Ascending aorta (tissue), 2 donors: ENCODE measurements around the gene GPR63. TPM values are rescaled to one million over a fixed set of nuclear protein-coding genes. Genes with fewer than 3 reads are reported as not detected.

Experiments used
- DNase-seq, 2 donors: peaks; one replicate each; pipeline ENCODE4 v3.0.0-alpha.2; 2019; ENCODE audit warnings: low spot score in 2 of 2
- H3K27ac ChIP-seq, 2 donors: fragments of 200-600 bp; sonication (generic); one replicate each; pipeline ENCODE4 v1.5.1; 2016 to 2017; ENCODE audit warnings: mild to moderate bottlenecking in 1 of 2
- H3K27me3 ChIP-seq: fragments of 200-600 bp; sonication (generic); one replicate; pipeline ENCODE4 v1.5.1; 2017
- H3K36me3 ChIP-seq, 2 donors: fragments of 200-600 bp; sonication (generic); one replicate each; pipeline ENCODE4 v1.5.1; 2016
- H3K4me1 ChIP-seq, 2 donors: fragments of 200-600 bp; sonication (generic); one replicate each; pipeline ENCODE4 v1.5.1; 2016 to 2017; ENCODE audit warnings: mild to moderate bottlenecking in 1 of 2
- H3K4me3 ChIP-seq, 2 donors: fragments of 200-600 bp; sonication (generic); one replicate each; pipeline ENCODE4 v1.5.1; 2016 to 2017; ENCODE audit warnings: mild to moderate bottlenecking in 1 of 2
- H3K9me3 ChIP-seq, 2 donors: fragments of 200-600 bp; sonication (generic); one replicate each; pipeline ENCODE4 v1.5.1; 2016
- CTCF ChIP-seq, 3 experiments: fragments of 200-600 bp in 2 of 3; fragments of 450-650 bp in 1 of 3; sonication (generic) in 2 of 3; IDR thresholded peaks; one replicate each; pipeline ENCODE4 v1.5.1; 2016 to 2019; ENCODE audit warnings: antibody characterized with exemption in 3 of 3, mild to moderate bottlenecking in 1 of 3, moderate library complexity in 1 of 3
- intact Hi-C: fragments of 100-400 bp; cut with DNase I; formaldehyde crosslinking; loops from one replicate; pipeline ENCODE4 v1.15.1; 2023
- total RNA-seq: library from RNA; depleted of rRNA; stranded (reverse); fragments of >200 nt; gene quantifications from one replicate; pipeline ENCODE4 v1.1.0, GENCODE V29; 2016

Gene GPR63
- total RNA-seq, 1 donor from 2014 or later = 0.85 TPM

- Histone ChIP-seq H3K36me3 (no peaks in the 10 kb centered on the region), H3K27me3 (no peaks in the 10 kb centered on the region), H3K4me3 (no peak overlapping the region), H3K4me1 (peaks cover 0 to 11% of the 10 kb centered on the region in 2 donors), H3K27ac (no peak overlapping the region), H3K9me3 (no peaks in the 10 kb centered on the region)
- no peak for TF ChIP-seq CTCF (IDR thresholded peaks at IDR 0.05)
- DNase-seq = no peak
- intact Hi-C loops = no loop called here
Measured at GRCh38 chr6:96811136-96811535, 26.1 kb downstream of the GPR63 start.

DNA sequence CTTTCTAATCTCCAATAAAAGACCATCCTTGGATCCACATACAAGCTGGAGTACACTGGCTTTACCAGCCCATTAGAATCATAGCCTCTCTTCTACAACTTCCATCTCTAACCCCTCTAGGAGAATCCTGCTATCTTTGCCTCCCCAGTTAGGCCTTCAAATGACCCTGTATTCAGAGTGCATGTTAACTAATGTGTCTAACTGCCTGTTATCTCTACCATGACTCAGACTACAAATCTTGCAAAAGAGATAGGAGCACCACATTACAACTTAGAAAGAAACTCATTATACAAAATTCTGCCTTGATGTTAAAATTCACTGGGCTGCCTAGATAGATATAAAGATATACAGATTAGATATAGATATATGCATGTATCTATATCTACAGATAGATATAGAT, 28.2 kb downstream of the GPR63 start:
- DNase-seq = no peak
- no peaks in the 10 kb centered on the region for H3K27me3 ChIP-seq
- intact Hi-C loops = no loop called here
- no peak overlapping the region for H3K4me3 ChIP-seq
- no peaks in the 10 kb centered on the region for H3K9me3 ChIP-seq
- H3K4me1 ChIP-seq = peaks cover 0 to 2% of the 10 kb centered on the region in 2 donors
- no peak overlapping the region for H3K27ac ChIP-seq
- H3K36me3 ChIP-seq = no peaks in the 10 kb centered on the region
- TF ChIP-seq CTCF (IDR thresholded peaks at IDR 0.05) = no peak

- peaks cover 0 to 8% of the 10 kb centered on the region in 2 donors for H3K36me3 ChIP-seq
- H3K4me1 ChIP-seq = no peaks in the 10 kb centered on the region
- no peaks in the 10 kb centered on the region for H3K27me3 ChIP-seq
- no peak for DNase-seq
- H3K27ac ChIP-seq = no peak overlapping the region
- no peaks in the 10 kb centered on the region for H3K9me3 ChIP-seq
- H3K4me3 ChIP-seq = no peak overlapping the region
- intact Hi-C loops = no loop called here
- no peak for TF ChIP-seq CTCF (IDR thresholded peaks at IDR 0.05)
Measured at GRCh38 chr6:96803106-96803481, 34.2 kb downstream of the GPR63 start.

DNA sequence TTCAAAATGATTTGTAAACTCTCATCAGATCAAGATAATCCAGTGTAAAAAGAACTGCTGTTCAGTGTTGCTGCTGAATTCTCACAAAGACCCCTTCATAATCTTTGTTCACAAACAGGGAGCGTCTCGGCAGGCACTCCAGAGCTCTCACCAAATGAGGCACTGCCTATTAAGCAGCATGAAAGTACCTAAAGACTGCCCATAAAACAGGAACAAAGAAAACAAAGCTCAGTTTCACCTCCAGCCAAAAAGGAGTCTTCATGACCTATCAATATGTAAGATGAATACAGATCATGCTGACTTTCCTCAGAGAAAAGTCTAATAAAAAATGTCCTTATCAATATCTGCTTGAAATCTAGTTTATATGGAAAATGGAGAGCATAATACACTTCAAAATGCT, 41.8 kb downstream of the GPR63 start:
- H3K36me3 ChIP-seq = peaks cover 0 to 8% of the 10 kb centered on the region in 2 donors
- H3K27ac ChIP-seq = no peak overlapping the region
- H3K4me1 ChIP-seq = no peaks in the 10 kb centered on the region
- intact Hi-C loops = no loop called here
- no peak overlapping the region for H3K4me3 ChIP-seq
- H3K27me3 ChIP-seq = no peaks in the 10 kb centered on the region
- no peak for DNase-seq
- TF ChIP-seq CTCF (IDR thresholded peaks at IDR 0.05) = no peak
- no peaks in the 10 kb centered on the region for H3K9me3 ChIP-seq

DNA sequence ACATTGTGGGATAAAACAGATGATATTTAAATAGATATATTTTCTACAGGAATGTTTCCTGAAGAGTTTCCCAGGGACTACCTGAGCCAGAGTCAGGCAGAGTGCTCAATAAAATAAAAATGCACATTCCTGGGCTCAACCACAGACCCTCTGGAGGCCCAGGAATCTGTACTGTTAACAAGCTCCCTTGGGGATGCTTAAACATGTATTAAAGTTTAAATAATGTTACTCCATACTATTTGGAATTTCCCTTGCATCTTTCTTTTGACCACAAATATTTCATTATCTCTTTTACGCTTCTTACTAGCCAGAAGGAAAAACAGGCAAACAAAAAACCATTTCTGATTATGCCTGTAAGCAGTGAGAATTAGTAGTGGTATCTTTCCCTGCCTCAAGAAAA, 42.3 kb downstream of the GPR63 start:
- Histone ChIP-seq H3K27ac (no peak overlapping the region), H3K36me3 (peaks cover 0 to 8% of the 10 kb centered on the region in 2 donors), H3K27me3 (no peaks in the 10 kb centered on the region), H3K4me3 (no peak overlapping the region), H3K4me1 (no peaks in the 10 kb centered on the region), H3K9me3 (no peaks in the 10 kb centered on the region)
- intact Hi-C loops = no loop called here
- DNase-seq = no peak
- no peak for TF ChIP-seq CTCF (IDR thresholded peaks at IDR 0.05)

DNA sequence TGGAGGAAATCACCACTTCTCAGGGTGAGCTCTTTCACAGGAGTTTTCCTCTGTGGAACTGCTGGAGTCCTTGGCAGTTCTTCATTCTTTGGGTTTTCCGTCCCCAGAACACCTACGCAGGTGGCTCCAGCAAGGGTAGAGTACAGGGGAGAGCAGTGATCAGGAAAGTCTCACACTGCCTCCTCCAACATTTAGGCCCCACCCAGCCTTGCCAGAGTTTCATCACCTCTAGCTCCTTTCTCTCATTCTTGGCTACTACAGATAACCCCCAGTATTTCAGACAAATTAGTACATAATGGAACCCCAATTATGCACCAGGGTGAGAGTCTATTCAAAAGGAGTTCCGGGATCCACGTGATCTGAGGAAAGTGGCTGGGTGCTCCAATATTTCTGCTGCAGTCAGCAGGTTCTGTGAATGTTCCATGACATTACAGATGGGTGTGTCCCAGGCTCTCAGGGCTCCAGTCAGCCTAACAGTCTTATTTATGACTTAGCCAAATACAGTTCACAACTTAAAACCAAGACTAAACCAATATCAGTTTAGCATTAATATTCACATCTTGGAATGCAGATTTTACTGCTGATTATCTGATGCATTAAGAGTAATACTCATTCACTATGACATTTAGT, 44.6 kb downstream of the GPR63 start:
- intact Hi-C loops = no loop called here
- no peak for TF ChIP-seq CTCF (IDR thresholded peaks at IDR 0.05)
- H3K36me3 ChIP-seq = no peaks in the 10 kb centered on the region

More for the DNA sequence above, 44.6 kb downstream of the GPR63 start:
- H3K4me3 ChIP-seq = no peak overlapping the region
- no peak for DNase-seq
- no peaks in the 10 kb centered on the region for H3K27me3 ChIP-seq
- H3K27ac ChIP-seq = no peak overlapping the region
- H3K9me3 ChIP-seq = no peaks in the 10 kb centered on the region
- H3K4me1 ChIP-seq = peaks cover 0 to 5% of the 10 kb centered on the region in 2 donors
